Trophoblast cell (in vitro differentiated cells and primary cell): ENCODE results near the gene DACT1.
A peak's percentile ranks its signal among the peaks of the same experiment; 100 is the strongest.

ENCODE experiments used
- DNase-seq, 2 donors: peaks; one replicate each; pipeline ENCODE4 v3.0.0-alpha.2; 2016
- H2AFZ ChIP-seq: 2 replicates; pipeline ENCODE4 v1.6.1; 2013; ENCODE audit warnings: low read length, moderate library complexity, mild to moderate bottlenecking; ENCODE audit not compliant: insufficient read depth, poor library complexity
- H2AK5ac ChIP-seq: 2 replicates; pipeline ENCODE4 v1.6.1; 2013; ENCODE audit warnings: mild to moderate bottlenecking, low read length
- H2BK120ac ChIP-seq: 2 replicates; pipeline ENCODE4 v1.6.1; 2013; ENCODE audit warnings: low read length, mild to moderate bottlenecking, moderate library complexity; ENCODE audit not compliant: insufficient read depth, poor library complexity
- H2BK12ac ChIP-seq: 2 replicates; pipeline ENCODE4 v1.6.1; 2013; ENCODE audit warnings: mild to moderate bottlenecking, low read length, moderate library complexity
- H2BK5ac ChIP-seq: 2 replicates; pipeline ENCODE4 v1.6.1; 2013; ENCODE audit warnings: low read length, low read depth, moderate library complexity, mild to moderate bottlenecking; ENCODE audit not compliant: poor library complexity
- H3K14ac ChIP-seq: 2 replicates; pipeline ENCODE4 v1.6.1; 2013; ENCODE audit warnings: mild to moderate bottlenecking, low read length
- H3K18ac ChIP-seq: 2 replicates; pipeline ENCODE4 v1.6.1; 2013; ENCODE audit warnings: mild to moderate bottlenecking, low read length
- H3K23ac ChIP-seq: 2 replicates; pipeline ENCODE4 v1.6.1; 2013; ENCODE audit warnings: low read length
- H3K27ac ChIP-seq: 2 replicates; pipeline ENCODE4 v1.5.1; 2013; ENCODE audit warnings: low read depth, mild to moderate bottlenecking, inconsistent platforms, low read length, moderate library complexity
- H3K27me3 ChIP-seq: 2 replicates; pipeline ENCODE4 v1.6.1; 2013; ENCODE audit warnings: inconsistent platforms, mild to moderate bottlenecking, low read length, moderate library complexity; ENCODE audit not compliant: insufficient read depth
- H3K36me3 ChIP-seq, 2 experiments: 1 replicate in 1 of 2; 2 replicates in 1 of 2; pipeline ENCODE4 v1.6.1; 2013; ENCODE audit warnings: low read length in 2 of 2, mild to moderate bottlenecking in 2 of 2, moderate library complexity in 1 of 2; ENCODE audit not compliant: insufficient read depth in 2 of 2, control insufficient read depth in 1 of 2
- H3K4ac ChIP-seq: 2 replicates; pipeline ENCODE4 v1.6.1; 2013; ENCODE audit warnings: low read depth, mild to moderate bottlenecking, low read length, moderate library complexity
- H3K4me1 ChIP-seq, 2 experiments: 1 replicate in 1 of 2; 2 replicates in 1 of 2; pipeline ENCODE4 v1.6.1; 2013; ENCODE audit warnings: low read length in 2 of 2, mild to moderate bottlenecking in 2 of 2, moderate library complexity in 1 of 2; ENCODE audit not compliant: insufficient read depth in 2 of 2, control insufficient read depth in 1 of 2
- H3K4me2 ChIP-seq: 2 replicates; pipeline ENCODE4 v1.6.1; 2013; ENCODE audit warnings: inconsistent platforms, mild to moderate bottlenecking, low read length, moderate library complexity
- H3K4me3 ChIP-seq: 2 replicates; pipeline ENCODE4 v1.5.1; 2013; ENCODE audit warnings: mild to moderate bottlenecking, low read depth, low read length, inconsistent platforms
- H3K79me1 ChIP-seq: one replicate; pipeline ENCODE4 v1.6.1; 2013; ENCODE audit warnings: low read length
- H3K79me2 ChIP-seq: 2 replicates; pipeline ENCODE4 v1.6.1; 2013; ENCODE audit warnings: low read length, mild to moderate bottlenecking; ENCODE audit not compliant: control insufficient read depth, insufficient read depth, poor library complexity
- H3K9ac ChIP-seq: 2 replicates; pipeline ENCODE4 v1.6.1; 2013; ENCODE audit warnings: mild to moderate bottlenecking, low read length
- H3K9me3 ChIP-seq: 2 replicates; pipeline ENCODE4 v1.6.1; 2013; ENCODE audit warnings: low read depth, mild to moderate bottlenecking, control low read depth, inconsistent platforms, low read length; ENCODE audit not compliant: insufficient read depth
- H4K12ac ChIP-seq: 2 replicates; pipeline ENCODE4 v1.6.1; 2013; ENCODE audit warnings: low read depth, mild to moderate bottlenecking, low read length, moderate library complexity
- H4K8ac ChIP-seq: 2 replicates; pipeline ENCODE4 v1.6.1; 2013; ENCODE audit warnings: low read depth, mild to moderate bottlenecking, low read length, moderate library complexity
- H4K91ac ChIP-seq: one replicate; pipeline ENCODE4 v1.6.1; 2013; ENCODE audit warnings: low read depth, mild to moderate bottlenecking, low read length, moderate library complexity
- WGBS: extraction: QIAGEN DNeasy Blood & Tissue Kit; methylation state at CpG from one replicate; pipeline ENCODE4 v1.1.7; 2013; ENCODE audit warnings: missing lambda C conversion rate; ENCODE audit not compliant: insufficient read length, insufficient coverage; ENCODE audit errors: extremely low coverage; 5-methylcytosine and 5-hydroxymethylcytosine counted together

The DACT1 gene

GRCh38 chr14:58625438-58625837 is 12.3 kb upstream of the DACT1 start:
- Histone ChIP-seq H2AFZ (no peak overlapping the region), H4K12ac (no peak overlapping the region), H2AK5ac (no peak overlapping the region), H3K4ac (no peak overlapping the region), H3K4me2 (no peak overlapping the region), H3K79me1 (peaks cover 19% of the 10 kb centered on the region), H2BK120ac (no peak overlapping the region), H3K18ac (no peak overlapping the region), H2BK5ac (no peak overlapping the region), H3K4me1 (peaks cover 5 to 15% of the 10 kb centered on the region in 2 experiments), H3K79me2 (no peaks in the 10 kb centered on the region), H3K9me3 (no peaks in the 10 kb centered on the region), H3K23ac (no peak overlapping the region), H2BK12ac (no peak overlapping the region), H3K27me3 (no peaks in the 10 kb centered on the region), H3K9ac (no peak overlapping the region), H3K14ac (no peak overlapping the region), H4K91ac (no peak overlapping the region), H3K4me3 (no peak overlapping the region), H3K36me3 (no peaks in the 10 kb centered on the region), H4K8ac (no peak overlapping the region), H3K27ac (no peak overlapping the region)
- WGBS, result no CpG with 5 or more reads among the region's 1 CpG
- no peak for DNase-seq

- no peak overlapping the region for H3K14ac ChIP-seq
- no peak overlapping the region for H2BK120ac ChIP-seq
- H3K4me3 ChIP-seq, result no peak overlapping the region
- no peak overlapping the region for H4K12ac ChIP-seq
- H3K36me3 ChIP-seq, result no peaks in the 10 kb centered on the region
- H3K18ac ChIP-seq, result no peak overlapping the region
- H3K4me1 ChIP-seq, result peaks cover 5 to 15% of the 10 kb centered on the region in 2 experiments
- peak; percentile 30 to 71 for DNase-seq
- H3K4ac ChIP-seq, result no peak overlapping the region
- H3K9ac ChIP-seq, result no peak overlapping the region
- no peak overlapping the region for H3K27ac ChIP-seq
- no peaks in the 10 kb centered on the region for H3K9me3 ChIP-seq
- H4K8ac ChIP-seq, result no peak overlapping the region
- no peaks in the 10 kb centered on the region for H3K79me2 ChIP-seq
- peaks cover 21% of the 10 kb centered on the region for H3K79me1 ChIP-seq
- no peak overlapping the region for H4K91ac ChIP-seq
- H2AFZ ChIP-seq, result no peak overlapping the region
- no peak overlapping the region for H2AK5ac ChIP-seq
- no peaks in the 10 kb centered on the region for H3K27me3 ChIP-seq
- WGBS, result no CpG with 5 or more reads among the region's 3 CpGs
- H3K4me2 ChIP-seq, result no peak overlapping the region
- no peak overlapping the region for H2BK12ac ChIP-seq
- no peak overlapping the region for H3K23ac ChIP-seq
- no peak overlapping the region for H2BK5ac ChIP-seq
Observed at GRCh38 chr14:58626431-58626831, 11.3 kb upstream of the DACT1 start.

GRCh38 chr14:58628406-58628805 is 9.4 kb upstream of the DACT1 start:
- no peak overlapping the region for H3K9ac ChIP-seq
- H3K27ac ChIP-seq, result peak overlapping the region; percentile 98
- peak; percentile 74 to 93 for DNase-seq
- H3K23ac ChIP-seq, result no peak overlapping the region
- peak overlapping the region; percentile 82 for H2BK5ac ChIP-seq
- no peak overlapping the region for H3K4me3 ChIP-seq
- H2BK120ac ChIP-seq, result no peak overlapping the region
- H3K79me2 ChIP-seq, result no peaks in the 10 kb centered on the region
- no peak overlapping the region for H3K14ac ChIP-seq
- no peak overlapping the region for H4K12ac ChIP-seq
- H2AK5ac ChIP-seq, result no peak overlapping the region
- H4K8ac ChIP-seq, result no peak overlapping the region
- no peak overlapping the region for H2BK12ac ChIP-seq
- H3K27me3 ChIP-seq, result no peaks in the 10 kb centered on the region
- no peak overlapping the region for H3K4me2 ChIP-seq
- peaks cover 8 to 20% of the 10 kb centered on the region in 2 experiments for H3K4me1 ChIP-seq
- H3K4ac ChIP-seq, result no peak overlapping the region
- H3K9me3 ChIP-seq, result no peaks in the 10 kb centered on the region
- no peaks in the 10 kb centered on the region for H3K36me3 ChIP-seq
- no peak overlapping the region for H2AFZ ChIP-seq
- no CpG with 5 or more reads among the region's 6 CpGs for WGBS
- peaks cover 30% of the 10 kb centered on the region for H3K79me1 ChIP-seq
- no peak overlapping the region for H3K18ac ChIP-seq
- no peak overlapping the region for H4K91ac ChIP-seq

GRCh38 chr14:58629281-58629680 is 8.5 kb upstream of the DACT1 start:
- no peak overlapping the region for H4K8ac ChIP-seq
- H3K18ac ChIP-seq, result no peak overlapping the region
- H3K4ac ChIP-seq, result peak overlapping the region; percentile 11
- no peaks in the 10 kb centered on the region for H3K9me3 ChIP-seq
- no peak overlapping the region for H4K12ac ChIP-seq
- no peak overlapping the region for H3K9ac ChIP-seq
- no peaks in the 10 kb centered on the region for H3K36me3 ChIP-seq
- H4K91ac ChIP-seq, result peak overlapping the region; percentile 86
- peaks cover 11 to 23% of the 10 kb centered on the region in 2 experiments for H3K4me1 ChIP-seq
- H3K27me3 ChIP-seq, result no peaks in the 10 kb centered on the region
- H2BK120ac ChIP-seq, result peak overlapping the region; percentile 84
- DNase-seq, result no peak
- peak overlapping the region; percentile 98 for H3K27ac ChIP-seq
- no peak overlapping the region for H3K23ac ChIP-seq
- WGBS, result no CpG with 5 or more reads among the region's 1 CpG
- peak overlapping the region; percentile 85 for H3K14ac ChIP-seq
- peaks cover 35% of the 10 kb centered on the region for H3K79me1 ChIP-seq
- peak overlapping the region; percentile 45 for H2AFZ ChIP-seq
- H3K4me3 ChIP-seq, result no peak overlapping the region
- peak overlapping the region; percentile 22 for H2AK5ac ChIP-seq
- H2BK12ac ChIP-seq, result peak overlapping the region; percentile 48
- no peak overlapping the region for H3K4me2 ChIP-seq
- H3K79me2 ChIP-seq, result no peaks in the 10 kb centered on the region
- H2BK5ac ChIP-seq, result peak overlapping the region; percentile 97
